IMR-90 (cell line): ENCODE measurements around the gene CCDC77. TPM values are rescaled to one million over a fixed set of nuclear protein-coding genes. Genes with fewer than 3 reads are reported as not detected.
"Not testable (repeated sequence)": the region's sequence is repeated elsewhere in the genome, so short reads cannot be mapped to it uniquely, and the experiment has no call there.

Source experiments
- ATAC-seq: fragments of 200-7000 bp; cut with Tn5 transposase; 2 replicates; pipeline ENCODE4 v1.9.1; 2020; ENCODE audit warnings: low read depth, mild to moderate bottlenecking, moderate library complexity
- BruUV-seq: library from RNA; stranded (reverse); fragments of 400-500 nt; replicated peaks from 2 replicates; lab custom pipeline; 2021; lab: Mats Ljungman, UMichigan
- CTCF ChIA-PET: fragments of 300-600 bp; formaldehyde crosslinking; extraction: SDS; loops from one replicate; lab custom pipeline; 2021; ENCODE audit warnings: antibody characterized with exemption; lab: Yijun Ruan, JAX
- POLR2A ChIA-PET: fragments of 300-600 bp; sonication (Branson Sonifier 250); formaldehyde crosslinking; loops from one replicate; lab custom pipeline; 2022; ENCODE audit warnings: antibody characterized with exemption; ENCODE audit not compliant: unreplicated experiment; lab: Charles Lee
- DNase-seq: peaks from one replicate; pipeline ENCODE4 v3.0.0; 2013
- H2AFZ ChIP-seq: replicated peaks from 2 replicates; pipeline ENCODE3; 2013; ENCODE audit warnings: low read length, mild to moderate bottlenecking; ENCODE audit not compliant: poor library complexity
- H2AK5ac ChIP-seq: 2 replicates; pipeline ENCODE4 v1.6.1; 2013; ENCODE audit warnings: low read depth, low read length, inconsistent platforms
- H2AK9ac ChIP-seq: replicated peaks from 2 replicates; pipeline ENCODE3; 2013; ENCODE audit warnings: mild to moderate bottlenecking, low read depth, low read length, moderate library complexity; ENCODE audit not compliant: poor library complexity
- H2BK120ac ChIP-seq: 2 replicates; pipeline ENCODE4 v1.6.1; 2013; ENCODE audit warnings: low read depth, low read length, inconsistent platforms
- H2BK15ac ChIP-seq: 3 replicates; pipeline ENCODE4 v1.6.1; 2013; ENCODE audit warnings: low read depth, low read length, inconsistent platforms
- H2BK20ac ChIP-seq: 2 replicates; pipeline ENCODE4 v1.6.1; 2013; ENCODE audit warnings: low read depth, mild to moderate bottlenecking, inconsistent platforms, low read length, moderate library complexity
- H2BK5ac ChIP-seq: 2 replicates; pipeline ENCODE4 v1.6.1; 2013; ENCODE audit warnings: mild to moderate bottlenecking, low read depth, low read length, inconsistent platforms; ENCODE audit not compliant: poor library complexity, severe bottlenecking
- H3K14ac ChIP-seq: replicated peaks from 2 replicates; pipeline ENCODE4 v1.6.1; 2013; ENCODE audit warnings: low read depth, low read length, inconsistent platforms
- H3K18ac ChIP-seq: 2 replicates; pipeline ENCODE4 v1.6.1; 2013; ENCODE audit warnings: low read depth, low read length, control low read depth
- H3K23ac ChIP-seq: 2 replicates; pipeline ENCODE4 v1.6.1; 2013; ENCODE audit warnings: low read depth, low read length, inconsistent platforms
- H3K27ac ChIP-seq: 2 replicates; pipeline ENCODE4 v1.5.1; 2013; ENCODE audit warnings: mild to moderate bottlenecking, control low read depth, low read length; ENCODE audit not compliant: insufficient read depth
- H3K27me3 ChIP-seq: 2 replicates; pipeline ENCODE4 v1.6.1; 2013; ENCODE audit warnings: low read length; ENCODE audit not compliant: control insufficient read depth, insufficient read depth
- H3K36me3 ChIP-seq: 2 replicates; pipeline ENCODE4 v1.6.1; 2013; ENCODE audit warnings: low read length, mixed read lengths; ENCODE audit not compliant: control insufficient read depth, insufficient read depth
- H3K4ac ChIP-seq: 2 replicates; pipeline ENCODE4 v1.6.1; 2013; ENCODE audit warnings: low read depth, low read length, inconsistent platforms
- H3K4me1 ChIP-seq: 2 replicates; pipeline ENCODE4 v1.6.1; 2013; ENCODE audit warnings: low read length, mixed read lengths; ENCODE audit not compliant: control insufficient read depth, insufficient read depth
- H3K4me2 ChIP-seq: 2 replicates; pipeline ENCODE4 v1.6.1; 2013; ENCODE audit warnings: low read depth, mild to moderate bottlenecking, control low read depth, low read length, moderate library complexity
- H3K4me3 ChIP-seq: 2 replicates; pipeline ENCODE4 v1.5.1; 2013; ENCODE audit warnings: low read depth, mild to moderate bottlenecking, control low read depth, low read length, moderate library complexity; ENCODE audit not compliant: insufficient read depth
- H3K56ac ChIP-seq: 2 replicates; pipeline ENCODE4 v1.6.1; 2013; ENCODE audit warnings: low read length, inconsistent platforms; ENCODE audit not compliant: insufficient read depth; ENCODE audit errors: extremely low read depth
- H3K79me1 ChIP-seq, 2 experiments: 2 replicates each; pipeline ENCODE4 v1.6.1; 2013; ENCODE audit warnings: low read length in 2 of 2, inconsistent platforms in 1 of 2, low read depth in 1 of 2
- H3K9ac ChIP-seq: 2 replicates; pipeline ENCODE4 v1.6.1; 2013; ENCODE audit warnings: low read depth, low read length, control low read depth
- H3K9me1 ChIP-seq: 2 replicates; pipeline ENCODE4 v1.6.1; 2013; ENCODE audit warnings: low read length, inconsistent platforms; ENCODE audit not compliant: insufficient read depth
- H3K9me3 ChIP-seq: 2 replicates; pipeline ENCODE4 v1.6.1; 2013; ENCODE audit warnings: low read length; ENCODE audit not compliant: control insufficient read depth, insufficient read depth
- H4K20me1 ChIP-seq: 2 replicates; pipeline ENCODE4 v1.6.1; 2013; ENCODE audit warnings: low read length, inconsistent platforms; ENCODE audit not compliant: insufficient read depth
- H4K5ac ChIP-seq: 2 replicates; pipeline ENCODE4 v1.6.1; 2013; ENCODE audit warnings: mild to moderate bottlenecking, low read depth, low read length, control low read depth
- H4K8ac ChIP-seq, 2 experiments: 2 replicates each; pipeline ENCODE4 v1.6.1; 2013; ENCODE audit warnings: low read depth in 2 of 2, low read length in 2 of 2, control low read depth in 1 of 2, inconsistent platforms in 1 of 2
- H4K91ac ChIP-seq: 2 replicates; pipeline ENCODE4 v1.6.1; 2013; ENCODE audit warnings: low read depth, low read length, inconsistent platforms; ENCODE audit not compliant: insufficient read depth
- BHLHE40 ChIP-seq: fragments of 150-350 bp; IDR thresholded peaks from 2 replicates; pipeline ENCODE4 v1.6.1; 2016; ENCODE audit warnings: mild to moderate bottlenecking, low read depth, low read length
- SMC3 ChIP-seq: fragments of 150-350 bp; IDR thresholded peaks from 2 replicates; pipeline ENCODE4 v1.6.1; 2016; ENCODE audit warnings: low read depth, mild to moderate bottlenecking, antibody characterized with exemption, low read length, moderate library complexity
- WGBS, 2 experiments: methylation state at CpG; one replicate each; pipeline versions ENCODE4 v1.1.5 to v1.1.7; 2013; ENCODE audit warnings: missing lambda C conversion rate in 2 of 2; ENCODE audit not compliant: insufficient read length in 1 of 2; ENCODE audit errors: extremely low coverage in 2 of 2; 5-methylcytosine and 5-hydroxymethylcytosine counted together
- dilution Hi-C: fragments of 300-500 bp; cut with HindIII; formaldehyde crosslinking; loops from one replicate; pipeline ENCODE4 v1.14.3; 2018; ENCODE audit warnings: low sequenced_read_pairs; ENCODE audit not compliant: unreplicated experiment
- in situ Hi-C: fragments of 300-500 bp; cut with MboI; formaldehyde crosslinking; loops from 3 replicates; pipeline ENCODE4 v1.14.3; 2019; ENCODE audit warnings: low sequenced_read_pairs, inconsistent platforms, mixed read lengths
- intact Hi-C: fragments of 100-400 bp; cut with micrococcal nuclease; formaldehyde crosslinking; loops from 2 replicates; pipeline ENCODE4 v1.10.0; 2022
- polyA plus RNA-seq, 3 experiments: library from polyadenylated mRNA; depleted of rRNA; stranded (reverse); fragments of >200 nt; gene quantifications; 2 replicates each; pipeline ENCODE4 v1.2.3, GENCODE V29; 2012; ENCODE audit warnings: low replicate concordance in 1 of 3
- total RNA-seq: library from RNA; depleted of rRNA; stranded (reverse); fragments of >200 nt; gene quantifications from 2 replicates; pipeline ENCODE4 v1.2.3, GENCODE V29; 2012
- TF ChIP-seq, protein P1 (sequence below): fragments of 150-350 bp; IDR thresholded peaks from 2 replicates; pipeline ENCODE4 v1.6.1; 2016; ENCODE audit warnings: low read depth, mild to moderate bottlenecking, low read length, moderate library complexity, borderline replicate concordance

CCDC77 gene
- total and polyA plus RNA-seq, 2 of the 4 experiments (the other 2 are of a cell fraction), result 6.6 to 7.2 TPM

- ChIA-PET POLR2A (interaction anchor here (0.7 kb wide), 1 partner anchor 346 kb away, joined by 4 read pairs; no protein-coding TSS in a partner anchor), CTCF (interaction anchor here (0.5 kb wide), 1 partner anchor 430 kb away, joined by 3 read pairs; no protein-coding TSS in a partner anchor)
- Histone ChIP-seq H2AFZ (no peak overlapping the region), H4K20me1 (no peaks in the 10 kb centered on the region), H3K9ac (no peak overlapping the region), H4K5ac (no peak overlapping the region), H3K4me3 (no peak overlapping the region), H3K4ac (no peak overlapping the region), H2AK9ac (no peak overlapping the region), H3K18ac (no peak overlapping the region), H2BK20ac (no peak overlapping the region), H4K91ac (no peak overlapping the region), H3K9me1 (0 out of 2 replicates have a peak, but pooled peaks cover 6% of the 10 kb centered on the region), H3K4me1 (no peaks in the 10 kb centered on the region), H3K14ac (no peak overlapping the region), H3K79me1 (peaks cover 0 to 3% of the 10 kb centered on the region in 2 experiments; a peak in 1 of 4 replicates), H2AK5ac (no peak overlapping the region), H3K27ac (no peak overlapping the region), H4K8ac (no peak overlapping the region), H3K27me3 (no peaks in the 10 kb centered on the region), H3K23ac (no peak overlapping the region), H3K9me3 (no peaks in the 10 kb centered on the region), H3K36me3 (peaks cover 22% of the 10 kb centered on the region), H3K4me2 (no peak overlapping the region), H2BK5ac (no peak overlapping the region), H2BK120ac (no peak overlapping the region), H3K56ac (no peak overlapping the region), H2BK15ac (no peak overlapping the region)
- no TSS peak for BruUV-seq
- intact Hi-C loops (no loop called here), dilution Hi-C loops (no loop called here), in situ Hi-C loops (no loop called here)
- ATAC-seq (no peak), DNase-seq (no peak)
- TF ChIP-seq, protein P1, sequence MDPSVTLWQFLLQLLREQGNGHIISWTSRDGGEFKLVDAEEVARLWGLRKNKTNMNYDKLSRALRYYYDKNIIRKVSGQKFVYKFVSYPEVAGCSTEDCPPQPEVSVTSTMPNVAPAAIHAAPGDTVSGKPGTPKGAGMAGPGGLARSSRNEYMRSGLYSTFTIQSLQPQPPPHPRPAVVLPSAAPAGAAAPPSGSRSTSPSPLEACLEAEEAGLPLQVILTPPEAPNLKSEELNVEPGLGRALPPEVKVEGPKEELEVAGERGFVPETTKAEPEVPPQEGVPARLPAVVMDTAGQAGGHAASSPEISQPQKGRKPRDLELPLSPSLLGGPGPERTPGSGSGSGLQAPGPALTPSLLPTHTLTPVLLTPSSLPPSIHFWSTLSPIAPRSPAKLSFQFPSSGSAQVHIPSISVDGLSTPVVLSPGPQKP, result no peak
- TF ChIP-seq SMC3 (no peak), BHLHE40 (no peak)
- no CpG with 5 or more reads among the region's 3 CpGs for WGBS, 2 experiments
Observed at GRCh38 chr12:422526-422925, 21.1 kb downstream of the CCDC77 start.

DNA sequence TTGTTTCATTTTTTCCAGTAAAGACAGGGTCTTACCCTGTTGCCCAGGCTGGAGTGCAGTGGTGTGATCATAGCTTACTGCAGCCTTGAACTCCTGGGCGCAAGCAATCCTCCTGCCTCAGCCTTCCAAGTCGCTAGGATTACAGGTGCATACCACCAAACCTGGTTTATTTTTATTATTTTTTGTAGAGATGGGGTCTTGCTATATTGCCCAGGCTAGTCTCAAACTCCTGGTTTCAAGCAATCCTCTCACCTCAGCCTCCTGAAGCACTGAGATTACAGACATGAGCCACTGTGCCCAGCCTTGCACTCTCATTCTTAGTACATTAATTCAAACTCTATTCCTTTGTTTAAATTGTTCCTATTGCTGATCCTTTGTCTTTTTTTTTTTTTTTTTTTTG is 34.3 kb downstream of the CCDC77 start:
- H3K27ac ChIP-seq, ATAC-seq, H2BK20ac ChIP-seq, H3K4me2 ChIP-seq, H4K91ac ChIP-seq, H3K18ac ChIP-seq, H2AFZ ChIP-seq, H3K79me1 ChIP-seq, H2BK5ac ChIP-seq, H4K8ac ChIP-seq, H3K4ac ChIP-seq, intact Hi-C loops, H2AK5ac ChIP-seq, H4K20me1 ChIP-seq, H2BK120ac ChIP-seq, POLR2A ChIA-PET, H3K56ac ChIP-seq, H3K9ac ChIP-seq, H3K27me3 ChIP-seq, H2BK15ac ChIP-seq, H3K9me3 ChIP-seq, H3K4me1 ChIP-seq, H3K9me1 ChIP-seq, dilution Hi-C loops, H4K5ac ChIP-seq, in situ Hi-C loops, BruUV-seq, DNase-seq, H3K36me3 ChIP-seq, CTCF ChIA-PET, H3K23ac ChIP-seq, H2AK9ac ChIP-seq, H3K14ac ChIP-seq, H3K4me3 ChIP-seq: not testable (repeated sequence)
- no CpG with 5 or more reads among the region's 2 CpGs for WGBS, 2 experiments
